SK-N-SH (cell line): ENCODE measurements around the gene OR2D2. TPM values are rescaled to one million over a fixed set of nuclear protein-coding genes. Genes with fewer than 3 reads are reported as not detected.
"Not testable (repeated sequence)": the region's sequence is repeated elsewhere in the genome, so short reads cannot be mapped to it uniquely, and the experiment has no call there.

Source experiments
- CTCF ChIA-PET: fragments of 300-600, 350-600 bp; formaldehyde crosslinking; extraction: SDS; loops from one replicate; lab custom pipeline; 2021; lab: Yijun Ruan, JAX
- POLR2A ChIA-PET: fragments of 350-600 bp; sonication (Branson Sonifier 250); formaldehyde crosslinking; extraction: SDS; loops from one replicate; lab custom pipeline; 2020; ENCODE audit warnings: antibody characterized with exemption, inconsistent platforms; lab: Yijun Ruan, JAX
- DNase-seq: peaks from one replicate; pipeline ENCODE4 v3.0.0; 2012
- H2AFZ ChIP-seq: fragments of 200-600 bp; sonication (generic); 2 replicates; pipeline ENCODE4 v1.8.1; 2016; ENCODE audit warnings: antibody characterized with exemption, mild to moderate bottlenecking, low read depth
- H3F3A ChIP-seq: fragments of 200-600 bp; sonication (generic); replicated peaks from 2 replicates; pipeline ENCODE3; 2016; ENCODE audit warnings: antibody characterized with exemption, mild to moderate bottlenecking; ENCODE audit not compliant: insufficient read depth
- H3K27ac ChIP-seq, 2 experiments: fragments of 200-500 bp in 1 of 2; fragments of 200-600 bp in 1 of 2; sonication (Bioruptor generic) in 1 of 2; sonication (generic), shearing (Covaris generic) in 1 of 2; 2 replicates each; pipeline versions ENCODE4 v1.5.1 to v1.6.1; 2014 to 2016; ENCODE audit warnings: low read depth in 2 of 2, inconsistent platforms in 1 of 2, low read length in 1 of 2, mild to moderate bottlenecking in 1 of 2, mixed read lengths in 1 of 2
- H3K27me3 ChIP-seq: fragments of 200-600 bp; sonication (generic), shearing (Covaris generic); 2 replicates; pipeline ENCODE4 v1.6.1; 2016; ENCODE audit warnings: mixed run types; ENCODE audit not compliant: insufficient read depth
- H3K36me3 ChIP-seq, 2 experiments: fragments of 200-500 bp in 1 of 2; fragments of 200-600 bp in 1 of 2; sonication (Bioruptor generic) in 1 of 2; sonication (generic) in 1 of 2; replicated peaks in 1 of 2; 2 replicates each; pipeline versions ENCODE3 to v1.5.1; 2014 to 2016; ENCODE audit warnings: low read length in 1 of 2, mild to moderate bottlenecking in 1 of 2; ENCODE audit not compliant: insufficient read depth in 2 of 2, control insufficient read depth in 1 of 2
- H3K4me1 ChIP-seq, 2 experiments: fragments of 200-500 bp in 1 of 2; fragments of 200-600 bp in 1 of 2; sonication (Bioruptor generic) in 1 of 2; sonication (generic), shearing (Covaris generic) in 1 of 2; 2 replicates each; pipeline versions ENCODE4 v1.5.1 to v1.6.1; 2014 to 2016; ENCODE audit warnings: low read depth in 1 of 2, low read length in 1 of 2, mixed run types in 1 of 2; ENCODE audit not compliant: insufficient read depth in 2 of 2, control insufficient read depth in 1 of 2
- H3K4me2 ChIP-seq: fragments of 200-600 bp; sonication (generic), shearing (Covaris generic); 2 replicates; pipeline ENCODE4 v1.6.1; 2017; ENCODE audit warnings: mixed run types
- H3K4me3 ChIP-seq, 2 experiments: fragments of 200-500 bp in 1 of 2; fragments of 200-600 bp in 1 of 2; sonication (Bioruptor generic) in 1 of 2; sonication (generic), shearing (Covaris generic) in 1 of 2; 2 replicates each; pipeline versions ENCODE4 v1.5.1 to v1.8.1; 2014 to 2016; ENCODE audit warnings: low read depth in 2 of 2, inconsistent platforms in 1 of 2, low read length in 1 of 2, mild to moderate bottlenecking in 1 of 2, mixed read lengths in 1 of 2, moderate library complexity in 1 of 2
- H3K79me2 ChIP-seq: fragments of 200-600 bp; sonication (generic); 2 replicates; pipeline ENCODE4 v1.8.1; 2017; ENCODE audit warnings: mild to moderate bottlenecking; ENCODE audit not compliant: insufficient read depth
- H3K9ac ChIP-seq: fragments of 200-600 bp; sonication (generic); 2 replicates; pipeline ENCODE4 v1.6.1; 2017; ENCODE audit warnings: mixed run types
- H3K9me2 ChIP-seq: fragments of 200-600 bp; sonication (generic); 2 replicates; pipeline ENCODE4 v1.6.1; 2017; ENCODE audit warnings: mixed run types
- H3K9me3 ChIP-seq: fragments of 200-600 bp; sonication (generic); 2 replicates; pipeline ENCODE4 v1.6.1; 2017; ENCODE audit warnings: mixed run types, mild to moderate bottlenecking, moderate library complexity
- H4K20me1 ChIP-seq: fragments of 200-600 bp; sonication (generic); 2 replicates; pipeline ENCODE4 v1.6.1; 2017; ENCODE audit warnings: mild to moderate bottlenecking, mixed run types; ENCODE audit not compliant: insufficient read depth
- CTCF ChIP-seq: fragments of 200-600 bp; sonication (generic); IDR thresholded peaks from 2 replicates; pipeline ENCODE4 v1.6.1; 2017; ENCODE audit warnings: antibody characterized with exemption, mild to moderate bottlenecking, moderate library complexity
- FOSL2 ChIP-seq: IDR thresholded peaks from 2 replicates; pipeline ENCODE4 v1.4.0; 2012; ENCODE audit warnings: low read depth, mild to moderate bottlenecking, moderate library complexity, borderline replicate concordance
- FOXM1 ChIP-seq: IDR thresholded peaks from 2 replicates; pipeline ENCODE4 v1.4.0; 2012; ENCODE audit warnings: low read depth, mild to moderate bottlenecking
- GABPA ChIP-seq: IDR thresholded peaks from 2 replicates; pipeline ENCODE4 v1.4.0; 2012; ENCODE audit warnings: low read depth, mild to moderate bottlenecking
- JUND ChIP-seq: IDR thresholded peaks from 2 replicates; pipeline ENCODE4 v1.4.0; 2012
- MAX ChIP-seq: IDR thresholded peaks from 2 replicates; pipeline ENCODE4 v1.4.0; 2012; ENCODE audit warnings: low read depth
- MEF2A ChIP-seq: IDR thresholded peaks from 2 replicates; pipeline ENCODE4 v1.4.0; 2012; ENCODE audit warnings: low read depth, borderline replicate concordance
- NRF1 ChIP-seq: IDR thresholded peaks from 2 replicates; pipeline ENCODE4 v1.6.1; 2012; ENCODE audit warnings: low read depth, mild to moderate bottlenecking, low read length
- POLR2AphosphoS5 ChIP-seq: IDR thresholded peaks from 2 replicates; pipeline ENCODE4 v1.6.1; 2012; ENCODE audit warnings: low read depth, low read length
- RAD21 ChIP-seq: IDR thresholded peaks from 2 replicates; pipeline ENCODE4 v1.6.1; 2012; ENCODE audit warnings: mild to moderate bottlenecking, low read length
- REST ChIP-seq: IDR thresholded peaks from 2 replicates; pipeline ENCODE4 v1.6.1; 2012; ENCODE audit warnings: mild to moderate bottlenecking, low read depth, low read length, moderate library complexity
- RFX5 ChIP-seq: IDR thresholded peaks from 2 replicates; pipeline ENCODE4 v1.6.1; 2012; ENCODE audit warnings: mild to moderate bottlenecking, improper control_type of control experiment, low read length
- SIN3A ChIP-seq: IDR thresholded peaks from 2 replicates; pipeline ENCODE4 v1.6.1; 2012; ENCODE audit warnings: low read depth, mild to moderate bottlenecking, low read length, moderate library complexity, borderline replicate concordance
- SMC3 ChIP-seq: IDR thresholded peaks from 2 replicates; pipeline ENCODE4 v1.6.1; 2012; ENCODE audit warnings: low read depth, low read length, improper control_type of control experiment
- TCF12 ChIP-seq: IDR thresholded peaks from 2 replicates; pipeline ENCODE4 v1.4.0; 2012
- TEAD4 ChIP-seq: IDR thresholded peaks from 2 replicates; pipeline ENCODE4 v1.4.0; 2012; ENCODE audit warnings: mild to moderate bottlenecking, borderline replicate concordance; ENCODE audit not compliant: insufficient read depth
- YY1 ChIP-seq: IDR thresholded peaks from 2 replicates; pipeline ENCODE4 v1.4.0; 2012; ENCODE audit warnings: low read depth, mild to moderate bottlenecking
- WGBS: methylation state at CpG from one replicate; pipeline ENCODE4 v1.1.6; 2017; ENCODE audit warnings: low lambda C conversion rate; 5-methylcytosine and 5-hydroxymethylcytosine counted together
- polyA plus RNA-seq, 3 experiments: library from polyadenylated mRNA; depleted of rRNA; stranded (reverse); fragments of >200 nt; gene quantifications; 2 replicates each; pipeline ENCODE4 v1.2.3, GENCODE V29; 2012
- TF ChIP-seq, protein P1 (sequence below): IDR thresholded peaks from 2 replicates; pipeline ENCODE4 v1.4.0; 2012; ENCODE audit warnings: low read depth, borderline replicate concordance
- TF ChIP-seq, protein P2 (sequence below): IDR thresholded peaks from 2 replicates; pipeline ENCODE4; 2012

The OR2D2 gene
- polyA plus RNA-seq, 1 of the 3 experiments (the other 2 are of a cell fraction), result not detected

GRCh38 chr11:6911378-6911777, 19.1 kb upstream of the OR2D2 start:
- DNase-seq, result no peak
- Histone ChIP-seq H3K9me2 (no peaks in the 10 kb centered on the region), H4K20me1 (no peaks in the 10 kb centered on the region), H3K9ac (no peak overlapping the region), H3K27ac (no peak overlapping the region), H3K36me3 (no peaks in the 10 kb centered on the region), H2AFZ (no peak overlapping the region), H3F3A (no peaks in the 10 kb centered on the region), H3K27me3 (no peaks in the 10 kb centered on the region), H3K9me3 (no peaks in the 10 kb centered on the region), H3K4me3 (no peak overlapping the region), H3K79me2 (no peaks in the 10 kb centered on the region), H3K4me1 (no peaks in the 10 kb centered on the region), H3K4me2 (no peak overlapping the region)
- ChIA-PET CTCF (no interaction called here), POLR2A (no interaction called here)
- TF ChIP-seq RFX5 (no peak), FOSL2 (no peak), REST (no peak), TCF12 (no peak), RAD21 (no peak), MEF2A (no peak), NRF1 (no peak), CTCF (no peak), SMC3 (no peak), POLR2AphosphoS5 (no peak), YY1 (no peak), MAX (no peak), SIN3A (no peak), TEAD4 (no peak), GABPA (no peak), JUND (no peak), FOXM1 (no peak)
- TF ChIP-seq, protein P1, sequence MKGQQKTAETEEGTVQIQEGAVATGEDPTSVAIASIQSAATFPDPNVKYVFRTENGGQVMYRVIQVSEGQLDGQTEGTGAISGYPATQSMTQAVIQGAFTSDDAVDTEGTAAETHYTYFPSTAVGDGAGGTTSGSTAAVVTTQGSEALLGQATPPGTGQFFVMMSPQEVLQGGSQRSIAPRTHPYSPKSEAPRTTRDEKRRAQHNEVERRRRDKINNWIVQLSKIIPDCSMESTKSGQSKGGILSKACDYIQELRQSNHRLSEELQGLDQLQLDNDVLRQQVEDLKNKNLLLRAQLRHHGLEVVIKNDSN, result no peak
- TF ChIP-seq, protein P2, sequence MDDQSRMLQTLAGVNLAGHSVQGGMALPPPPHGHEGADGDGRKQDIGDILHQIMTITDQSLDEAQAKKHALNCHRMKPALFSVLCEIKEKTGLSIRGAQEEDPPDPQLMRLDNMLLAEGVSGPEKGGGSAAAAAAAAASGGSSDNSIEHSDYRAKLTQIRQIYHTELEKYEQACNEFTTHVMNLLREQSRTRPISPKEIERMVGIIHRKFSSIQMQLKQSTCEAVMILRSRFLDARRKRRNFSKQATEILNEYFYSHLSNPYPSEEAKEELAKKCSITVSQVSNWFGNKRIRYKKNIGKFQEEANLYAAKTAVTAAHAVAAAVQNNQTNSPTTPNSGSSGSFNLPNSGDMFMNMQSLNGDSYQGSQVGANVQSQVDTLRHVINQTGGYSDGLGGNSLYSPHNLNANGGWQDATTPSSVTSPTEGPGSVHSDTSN, result no peak
- WGBS, result 5% methylated on average over 3 of the region's 3 CpGs

DNA sequence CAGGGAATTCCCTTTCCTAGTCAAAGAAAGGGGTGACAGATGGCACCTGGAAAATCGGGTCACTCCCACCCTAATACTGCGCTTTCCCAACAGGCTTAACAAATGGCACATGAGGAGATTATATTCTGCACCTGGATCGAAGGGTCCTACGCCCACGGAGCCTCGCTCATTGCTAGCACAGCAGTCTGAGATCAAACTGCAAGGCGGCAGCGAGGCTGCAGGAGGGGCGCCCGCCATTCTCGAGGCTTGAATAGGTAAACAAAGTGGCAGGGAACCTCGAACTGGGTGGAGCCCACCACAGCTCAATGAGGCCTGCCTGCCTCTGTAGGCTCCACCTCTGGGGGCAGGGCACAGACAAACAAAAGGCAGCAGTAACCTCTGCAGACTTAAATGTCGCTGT, 12.5 kb upstream of the OR2D2 start:
- H3K27ac ChIP-seq, H3K9me2 ChIP-seq, CTCF ChIA-PET, H3K4me1 ChIP-seq, H2AFZ ChIP-seq, H3K9ac ChIP-seq, H3K4me3 ChIP-seq, H3K4me2 ChIP-seq, H3K79me2 ChIP-seq, H3K27me3 ChIP-seq, H4K20me1 ChIP-seq, DNase-seq, H3K36me3 ChIP-seq, POLR2A ChIA-PET, H3F3A ChIP-seq, H3K9me3 ChIP-seq: not testable (repeated sequence)
- 18% methylated on average over 8 of the region's 13 CpGs for WGBS
